NCI-H2029 (cell line): ENCODE results near the gene MEGF9.
"Not testable (repeated sequence)": the region's sequence is repeated elsewhere in the genome, so short reads cannot be mapped to it uniquely, and the experiment has no call there.

Source experiments
- DNase-seq: peaks from one replicate; lab custom pipeline; 2025; lab: John Stamatoyannopoulos, UW

The MEGF9 gene

DNA sequence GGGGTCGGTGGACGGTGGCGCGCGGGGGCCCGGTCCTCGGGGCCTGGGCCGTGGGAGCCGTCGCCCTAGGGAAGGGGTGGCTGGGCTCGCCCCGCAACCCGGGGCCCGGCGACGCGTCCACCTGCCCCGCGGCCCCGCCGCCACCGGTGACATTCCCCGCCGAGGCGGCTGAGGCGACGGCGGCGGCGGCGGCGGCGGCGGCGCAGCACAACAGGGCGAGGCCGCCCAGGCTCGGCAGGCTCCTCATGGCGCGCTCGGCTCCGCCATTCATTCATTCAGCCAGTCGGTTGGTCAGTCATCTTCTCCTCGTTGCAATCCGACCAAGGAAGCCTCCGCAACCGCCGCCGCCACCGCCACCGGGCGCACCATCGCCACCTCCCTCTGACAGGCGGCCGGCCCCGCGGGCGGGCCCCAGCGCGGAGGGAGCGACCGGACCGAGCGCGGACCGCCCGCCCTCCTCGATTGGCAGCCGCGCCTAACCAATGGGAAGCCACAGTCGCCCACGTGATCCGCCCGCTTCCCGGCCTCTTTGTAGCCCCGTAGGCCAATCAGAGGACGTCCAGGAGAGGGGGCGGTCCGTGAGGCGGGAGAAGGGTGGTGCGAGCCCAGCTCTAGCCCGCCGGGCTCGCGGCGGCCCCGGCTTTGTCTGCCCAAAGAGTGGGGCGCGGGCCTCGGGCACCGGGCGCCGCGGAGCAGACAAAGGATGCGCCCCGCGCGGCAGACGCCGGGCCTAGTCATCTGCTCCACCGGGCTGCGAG lies at the start of gene MEGF9:
Gene MEGF9, minus strand, starts transcription at position 383 of the 758 bp plus-strand sequence. Its CDS starts 112 bp downstream, at position 271.
- peak; percentile 97 for DNase-seq

GRCh38 chr9:120761006-120761405 lies 46.7 kb upstream of the MEGF9 start:
- no peak for DNase-seq

- no peak for DNase-seq
These were observed 45.6 kb upstream of the MEGF9 start for GRCh38 chr9:120759755-120760400.

DNA sequence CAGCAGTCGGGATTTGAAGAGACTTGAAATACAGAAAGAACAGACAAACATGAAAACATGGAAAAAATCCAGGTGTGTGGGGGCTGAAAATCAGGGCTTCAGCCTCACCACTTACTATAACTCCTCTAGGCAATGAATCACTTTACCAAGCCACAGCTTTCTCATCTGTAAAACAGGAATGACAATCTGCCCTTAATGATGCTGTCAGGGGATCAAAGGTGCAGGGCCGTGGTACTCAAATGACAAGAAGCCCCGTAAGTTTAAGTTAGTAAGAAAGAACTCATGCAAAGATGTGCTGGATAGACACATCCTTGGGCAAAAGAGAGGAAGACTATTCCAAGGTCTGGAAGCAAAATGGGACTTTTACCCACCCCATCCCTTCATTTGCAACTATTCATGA lies 44.3 kb upstream of the MEGF9 start:
- no peak for DNase-seq

- no peak for DNase-seq
These were observed 43.0 kb upstream of the MEGF9 start for GRCh38 chr9:120757026-120757913.

DNA sequence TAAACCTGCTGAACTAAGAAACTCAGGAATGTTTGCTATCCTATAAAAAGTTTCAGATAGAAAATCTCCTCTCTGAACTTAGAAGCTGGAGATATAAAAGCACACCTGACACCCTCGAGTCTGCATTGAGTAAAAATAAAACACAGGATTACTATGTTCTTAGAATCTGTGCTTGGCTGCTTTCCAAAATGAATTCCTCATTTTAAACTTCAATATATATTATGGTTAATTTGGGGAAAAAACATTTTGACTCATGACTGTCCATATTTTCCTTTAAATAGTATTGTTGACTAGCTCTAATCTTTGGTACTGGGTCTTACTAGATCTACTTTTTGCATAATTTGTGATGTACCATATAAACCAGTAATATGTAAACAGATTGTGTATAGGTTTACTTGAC lies 42.3 kb upstream of the MEGF9 start:
- no peak for DNase-seq

- peak; percentile 32 for DNase-seq
These were observed 41.7 kb upstream of the MEGF9 start for GRCh38 chr9:120755810-120756434.

DNA sequence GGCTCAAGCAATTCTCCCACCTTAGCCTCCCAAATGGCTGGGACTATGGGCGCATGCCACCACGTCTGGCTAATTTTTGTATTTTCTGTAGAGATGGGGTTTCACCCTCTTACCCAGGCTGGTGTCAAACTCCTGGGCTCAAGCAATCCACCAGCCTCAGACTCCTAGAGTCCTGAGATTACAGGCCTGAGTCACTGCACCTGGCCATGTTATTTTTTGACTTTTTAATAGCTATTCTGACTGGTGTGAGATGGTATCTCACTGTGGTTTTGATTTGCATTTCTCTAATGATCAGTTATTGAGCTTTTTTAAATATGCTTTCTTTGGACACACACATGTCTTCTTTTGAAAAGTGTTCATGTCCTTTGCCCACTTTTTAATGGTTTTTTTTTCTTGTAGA lies 40.8 kb upstream of the MEGF9 start:
- DNase-seq = no peak

DNA sequence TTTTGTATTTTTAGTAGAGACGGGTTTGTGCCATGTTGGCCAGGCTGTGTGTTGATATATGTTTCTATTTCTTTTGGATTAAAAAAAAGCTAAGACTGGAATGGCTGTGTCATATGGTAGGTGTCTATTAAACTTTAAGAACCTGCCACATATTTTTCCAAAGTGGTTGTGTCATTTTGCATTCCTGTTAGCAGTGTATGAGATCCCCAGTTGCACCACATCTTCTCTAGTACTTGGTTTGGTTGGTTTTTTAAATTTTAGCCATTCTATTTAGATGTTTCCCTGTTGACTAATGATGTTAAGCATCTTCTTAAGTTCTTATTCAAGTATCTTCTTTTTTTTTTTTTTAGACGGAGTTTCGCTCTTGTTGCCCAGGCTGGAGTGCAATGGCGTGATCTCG lies 36.2 kb upstream of the MEGF9 start:
- DNase-seq = no peak

- not testable (repeated sequence) for DNase-seq
These were observed 32.1 kb upstream of the MEGF9 start for GRCh38 chr9:120746366-120746765.

- DNase-seq = no peak
These were observed 31.0 kb upstream of the MEGF9 start for GRCh38 chr9:120745278-120745677.

DNA sequence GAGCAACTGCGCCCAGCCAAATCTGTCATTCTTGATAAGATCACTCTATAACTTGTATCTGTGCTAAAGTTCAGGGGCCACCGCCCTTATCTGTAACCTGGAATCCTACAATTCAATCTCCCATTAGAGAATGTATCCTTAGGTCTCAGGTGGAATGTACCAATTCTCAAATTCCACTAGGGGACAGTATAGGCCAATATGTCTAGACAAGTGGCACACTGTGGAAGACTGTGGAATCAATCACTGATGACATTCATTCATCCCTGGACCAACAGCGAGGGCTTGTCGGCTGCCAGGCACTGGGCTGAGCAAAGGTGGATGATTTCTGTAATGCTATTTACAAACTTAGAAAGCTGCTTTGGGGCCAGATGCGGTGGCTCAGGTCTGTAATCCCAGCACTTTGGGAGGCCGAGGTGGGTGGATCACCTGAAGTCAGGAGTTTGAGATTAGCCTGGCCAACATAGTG lies 28.7 kb upstream of the MEGF9 start:
- peak; percentile 14 for DNase-seq

DNA sequence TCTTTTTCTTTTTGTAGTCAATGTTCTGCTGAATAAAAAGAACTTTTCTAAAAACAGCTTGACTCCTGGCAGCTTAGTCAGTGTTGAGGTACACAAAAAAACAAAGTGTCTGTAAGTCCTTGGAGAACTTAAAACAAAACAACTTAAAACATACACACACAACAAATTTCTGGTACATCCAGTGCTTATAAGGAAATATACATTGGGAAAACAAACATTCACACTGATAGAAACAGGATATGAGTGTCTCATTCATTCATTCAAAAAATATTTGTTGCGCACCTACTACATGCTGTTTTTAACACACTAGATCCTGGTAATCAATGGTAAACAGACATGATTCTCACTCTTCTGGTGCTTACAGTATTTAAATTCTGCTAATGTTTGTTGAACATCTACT lies 27.4 kb upstream of the MEGF9 start:
- DNase-seq = no peak

- DNase-seq = no peak
These were observed 26.9 kb upstream of the MEGF9 start for GRCh38 chr9:120741191-120741590.

GRCh38 chr9:120740132-120740531 lies 25.9 kb upstream of the MEGF9 start:
- DNase-seq = peak; percentile 10

DNA sequence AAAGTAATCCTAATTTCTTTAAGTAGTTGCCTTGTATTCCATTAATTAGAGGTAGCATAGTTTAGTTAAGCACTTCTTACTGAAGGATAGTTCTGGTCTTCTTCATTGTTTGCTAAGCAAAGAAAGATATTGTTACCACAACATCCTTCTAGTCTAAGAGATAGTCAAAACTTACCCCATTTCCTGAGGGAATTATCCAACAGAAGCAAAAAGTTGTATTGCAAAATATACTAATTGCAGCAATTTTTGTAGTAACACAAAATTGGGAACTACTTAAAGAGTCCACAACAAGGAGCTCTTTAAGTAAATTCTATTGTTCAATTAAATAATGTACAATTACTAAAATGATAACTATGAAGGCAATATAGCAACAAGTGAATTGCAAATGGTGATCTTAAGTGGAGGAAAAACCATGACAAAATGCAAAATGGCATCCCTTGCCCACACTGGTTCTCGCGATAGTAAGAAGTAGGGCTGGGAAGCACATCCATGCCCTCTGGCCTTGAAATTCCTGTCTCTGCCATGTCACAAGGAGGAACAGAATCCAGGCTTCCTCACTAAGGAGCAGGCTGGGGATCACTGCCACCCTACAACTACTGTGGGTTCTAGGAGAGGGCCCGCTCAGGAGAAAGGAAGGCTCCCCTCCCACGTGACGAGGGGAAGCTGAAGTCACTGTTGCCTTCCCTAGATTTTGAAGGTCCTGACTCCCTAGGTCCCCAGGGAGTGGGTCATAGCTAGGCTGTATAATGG lies 23.3 kb upstream of the MEGF9 start:
- no peak for DNase-seq

GRCh38 chr9:120736881-120737280 lies 22.6 kb upstream of the MEGF9 start:
- DNase-seq = no peak

- no peak for DNase-seq
These were observed 21.3 kb upstream of the MEGF9 start for GRCh38 chr9:120735415-120736126.

GRCh38 chr9:120734607-120735410 lies 20.5 kb upstream of the MEGF9 start:
- DNase-seq = no peak

DNA sequence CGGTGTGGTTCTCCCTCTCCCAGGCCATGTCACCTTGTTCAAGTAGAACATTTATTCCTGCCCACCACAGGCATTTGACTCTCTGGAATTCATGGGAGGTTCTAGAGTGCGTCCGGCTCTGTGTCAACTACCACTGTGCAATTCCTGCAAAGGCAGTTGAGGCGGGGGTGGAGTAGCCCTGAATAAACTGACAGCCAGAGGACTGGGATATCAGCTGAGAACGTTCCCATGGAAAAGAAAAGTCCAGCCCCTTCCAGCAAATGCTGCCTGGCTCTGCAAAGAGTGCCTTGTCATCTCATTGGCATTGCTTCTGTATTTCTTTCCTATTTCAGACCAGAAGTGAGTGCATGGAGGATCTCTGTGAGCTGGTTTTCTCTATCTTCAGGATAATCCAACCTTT lies 18.9 kb upstream of the MEGF9 start:
- no peak for DNase-seq
